NCI-H1092 treated with DMSO at 0.1 percent for 48 hours (cell line): ENCODE results near the gene TSPAN9.

Experiments used
- DNase-seq: peaks from one replicate; lab custom pipeline; 2025; lab: John Stamatoyannopoulos, UW

The TSPAN9 gene

DNA sequence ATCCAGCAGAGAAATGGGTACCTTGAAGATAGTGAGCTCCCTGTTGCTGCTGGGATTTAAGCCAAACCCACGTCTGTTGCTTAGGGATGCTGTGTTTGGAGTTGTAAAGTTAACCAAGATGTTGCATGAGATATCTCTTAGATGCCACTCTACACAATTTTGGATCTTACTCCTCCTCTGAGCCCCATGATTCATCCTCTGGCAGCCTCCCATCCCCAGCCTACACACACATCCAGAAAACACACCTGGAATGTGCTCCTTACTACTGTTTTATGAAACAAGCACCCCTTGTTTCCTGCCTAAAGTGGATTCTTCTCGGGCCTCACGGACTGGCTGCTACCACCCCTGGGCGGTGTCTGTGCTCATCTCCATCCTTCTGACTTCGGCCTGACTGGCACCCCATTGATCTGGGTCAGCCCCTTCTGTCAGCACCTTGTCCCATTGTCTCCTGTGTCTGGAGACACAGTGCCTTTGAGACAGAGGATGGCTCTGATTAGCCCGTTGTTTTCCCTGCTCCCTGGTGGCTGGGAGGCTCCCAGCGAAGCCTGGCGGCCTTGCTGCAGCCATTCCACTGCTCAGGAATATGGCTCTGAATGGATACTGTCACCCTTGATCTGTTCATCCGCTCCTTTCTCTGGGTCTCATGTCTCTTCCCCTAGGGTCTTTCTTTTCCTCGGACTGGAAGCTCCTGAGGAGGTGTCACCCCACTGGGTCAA is 24.3 kb downstream of the TSPAN9 start:
- DNase-seq, result no peak

DNA sequence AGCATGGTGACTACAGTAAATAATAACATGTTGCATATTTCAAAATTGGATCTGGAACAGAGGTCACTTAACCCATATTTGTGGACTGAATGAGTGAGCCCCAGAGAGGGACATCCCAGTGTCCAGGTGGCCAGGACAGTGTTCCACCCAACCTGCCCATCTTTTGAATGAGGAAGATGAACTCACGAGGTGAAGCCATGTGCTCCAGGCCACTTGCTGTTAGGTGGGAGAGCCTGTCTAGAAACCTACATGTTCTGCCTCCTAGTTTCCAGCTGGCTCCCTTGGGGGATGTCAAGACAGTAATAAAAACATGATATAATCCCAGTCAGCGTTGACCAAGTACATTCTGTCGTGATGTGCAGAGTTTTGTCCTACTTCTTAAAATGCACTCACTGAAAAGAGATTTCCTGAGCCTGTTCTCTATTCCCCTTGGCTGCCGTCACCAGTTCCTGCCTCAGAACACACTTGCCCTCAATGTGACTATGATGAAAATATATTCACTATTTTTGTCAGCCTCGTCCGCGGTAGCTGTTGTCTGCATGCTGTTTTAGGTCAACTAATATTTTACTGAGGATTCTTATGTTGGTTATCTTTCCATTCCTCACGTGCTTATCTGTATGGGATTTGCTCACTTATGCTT is 25.7 kb downstream of the TSPAN9 start:
- no peak for DNase-seq

DNA sequence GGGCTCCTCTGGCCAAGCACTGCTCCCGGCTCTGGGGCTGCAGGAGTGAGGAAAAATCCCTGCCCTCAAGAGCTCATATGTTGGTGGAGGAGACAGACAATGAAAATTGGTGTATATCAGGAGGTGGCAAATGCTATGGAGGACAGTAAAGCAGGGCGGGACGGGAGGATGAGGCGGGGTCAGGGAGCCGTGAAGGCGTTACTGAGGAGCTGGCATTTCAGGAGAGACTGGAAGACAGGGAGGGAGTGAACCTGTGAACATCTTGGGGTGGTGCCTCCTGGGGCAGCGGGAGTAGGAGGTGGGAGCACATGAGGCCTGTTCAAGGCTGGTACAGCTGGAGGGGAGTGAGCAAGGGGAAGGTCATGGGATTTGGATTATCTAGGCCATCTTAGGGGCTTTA is 26.6 kb downstream of the TSPAN9 start:
- DNase-seq, result no peak

DNA sequence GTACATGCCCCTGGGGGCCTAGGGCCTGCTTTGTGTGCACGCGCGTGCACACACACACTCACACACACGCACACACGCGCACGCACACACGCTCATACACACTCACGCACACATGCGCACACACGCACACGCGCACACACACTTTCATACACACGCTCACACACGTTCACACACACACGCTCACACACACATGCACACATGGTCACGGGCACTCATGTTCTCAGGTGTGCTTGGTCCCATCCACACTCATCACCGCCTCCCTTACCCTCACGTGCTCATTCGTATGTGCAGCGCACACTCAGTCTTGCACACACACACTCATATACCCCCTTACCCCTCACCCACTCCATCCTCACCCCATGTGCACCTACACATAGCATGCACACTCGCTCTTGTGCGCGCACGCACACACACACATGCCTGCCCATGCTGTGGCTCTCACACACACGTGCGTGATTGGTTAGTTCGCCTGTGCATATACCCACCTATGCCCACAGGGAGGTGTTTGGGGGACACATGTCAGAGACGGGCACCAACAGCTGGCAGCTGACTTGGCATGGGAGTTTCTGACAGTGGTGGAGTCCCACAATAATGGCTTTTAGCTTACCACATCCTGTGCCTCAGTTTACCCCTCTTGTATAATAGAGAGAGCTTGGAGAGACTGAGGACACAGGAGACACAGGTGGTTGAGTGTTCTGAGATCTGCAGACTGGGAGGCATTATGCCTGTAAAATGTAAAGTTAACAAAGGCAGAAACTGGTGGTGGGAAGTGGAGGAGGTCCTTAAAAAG is 28.7 kb downstream of the TSPAN9 start:
- DNase-seq, result no peak

DNA sequence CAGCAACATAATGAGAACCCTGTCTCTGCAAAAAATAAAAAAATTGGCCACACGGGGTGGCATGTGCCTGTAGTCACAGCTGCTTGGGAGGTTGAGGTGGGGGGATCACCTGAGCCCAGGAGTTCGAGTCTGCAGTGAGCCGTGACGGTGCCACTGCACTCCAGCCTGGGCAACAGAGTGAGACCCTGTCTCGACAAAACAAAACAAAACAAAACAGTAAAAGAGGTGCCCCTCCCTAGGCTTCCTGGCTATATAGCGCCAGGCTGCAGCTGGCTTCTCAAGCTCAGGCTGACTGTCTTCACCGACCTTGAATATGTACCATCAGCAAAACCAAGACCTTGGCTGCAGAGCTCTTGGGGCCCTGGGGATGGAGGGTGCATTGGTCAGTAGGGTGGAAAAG is 29.4 kb downstream of the TSPAN9 start:
- DNase-seq, result no peak

DNA sequence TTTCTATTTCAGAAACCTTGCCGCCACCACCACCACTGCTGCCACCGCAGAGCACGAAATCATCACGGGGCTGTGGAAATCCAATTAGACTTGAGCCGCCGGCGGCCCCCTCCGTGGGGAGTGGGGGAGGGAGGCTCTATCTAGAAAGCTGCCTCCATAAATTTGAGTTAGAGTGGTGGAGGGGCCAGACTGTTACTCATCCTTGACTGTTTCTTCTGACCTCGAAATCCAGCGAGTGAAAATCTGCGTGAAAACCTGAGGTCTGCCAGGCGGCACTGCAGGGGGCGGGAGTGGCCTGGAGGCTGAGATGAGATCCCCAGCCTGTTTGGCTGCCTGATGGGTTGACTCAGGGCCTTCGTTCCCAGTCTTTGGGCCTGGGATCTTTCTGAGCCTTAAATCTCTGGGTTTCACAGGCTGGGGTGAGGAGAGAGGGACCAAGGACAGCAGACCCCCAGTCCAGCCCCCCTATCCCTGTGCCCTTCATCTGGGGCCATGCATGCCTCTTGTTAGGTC is 29.9 kb downstream of the TSPAN9 start:
- no peak for DNase-seq

DNA sequence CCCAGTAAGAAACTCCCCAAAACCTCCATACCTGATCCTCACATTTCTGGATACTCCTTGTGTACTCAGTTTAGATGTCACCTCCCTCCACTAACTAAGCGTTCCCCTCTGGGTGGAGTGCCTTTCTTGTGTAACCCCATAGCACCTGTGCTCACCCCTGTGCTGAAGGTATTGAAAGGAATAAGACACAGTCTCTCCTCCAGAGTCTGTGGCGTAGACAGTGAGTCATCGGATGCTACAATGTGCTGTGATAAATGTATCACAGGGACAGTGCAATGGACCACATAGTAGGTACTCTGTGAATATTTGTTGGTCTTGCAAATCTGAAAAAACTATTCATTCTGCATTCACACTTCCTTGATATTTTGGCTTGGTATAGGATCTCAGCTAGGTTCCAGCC is 30.8 kb downstream of the TSPAN9 start:
- DNase-seq, result no peak

DNA sequence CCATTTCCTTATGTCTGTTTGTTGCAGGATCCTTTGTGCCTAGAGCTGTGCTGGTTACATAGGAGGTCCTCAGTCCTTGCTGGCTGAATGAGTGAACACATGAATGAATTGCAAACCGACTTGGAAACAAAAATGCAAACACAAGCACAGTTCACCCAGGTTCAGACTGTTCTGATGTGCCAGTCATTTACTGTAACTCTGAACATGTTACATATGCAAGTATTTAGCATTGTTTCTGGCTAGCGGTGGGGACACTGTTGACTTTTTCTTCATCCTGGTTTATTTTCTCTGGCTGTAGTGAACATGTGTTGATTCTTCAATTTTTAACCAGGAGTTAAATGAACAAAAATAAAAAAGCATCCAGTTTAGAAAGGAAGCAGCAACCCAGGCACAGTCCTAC is 33.4 kb downstream of the TSPAN9 start:
- no peak for DNase-seq

DNA sequence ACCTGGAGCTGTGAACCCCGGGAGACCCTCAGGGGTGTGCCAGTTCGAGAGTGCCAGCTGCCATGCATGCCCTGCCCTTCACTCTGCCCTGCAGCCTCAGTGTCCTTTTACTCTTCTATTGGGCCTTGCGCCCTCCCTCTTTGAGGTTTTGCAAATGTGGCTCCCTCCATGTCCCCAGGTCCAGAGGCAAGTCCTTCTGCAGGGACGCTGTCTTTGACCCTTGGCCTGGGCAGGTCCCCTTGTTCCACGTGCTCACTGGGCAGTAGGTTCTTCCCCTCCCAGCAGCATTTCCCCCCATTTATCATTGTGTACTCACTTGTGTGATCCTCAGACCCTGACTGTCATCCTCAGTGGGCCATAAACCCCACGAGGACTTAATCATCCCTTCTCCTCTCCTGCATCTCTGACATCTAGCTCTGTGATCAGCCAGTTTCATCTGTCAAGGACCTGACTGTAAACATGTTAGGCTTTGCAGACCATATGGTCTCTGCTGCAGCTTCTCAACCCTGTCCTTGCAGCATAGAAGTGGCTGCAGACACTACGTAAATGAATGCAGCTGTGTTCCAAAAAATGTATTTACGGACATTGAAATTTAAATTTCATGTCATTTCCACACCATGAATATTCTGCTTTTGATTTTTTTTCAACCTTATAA is 36.6 kb downstream of the TSPAN9 start:
- DNase-seq, result no peak

DNA sequence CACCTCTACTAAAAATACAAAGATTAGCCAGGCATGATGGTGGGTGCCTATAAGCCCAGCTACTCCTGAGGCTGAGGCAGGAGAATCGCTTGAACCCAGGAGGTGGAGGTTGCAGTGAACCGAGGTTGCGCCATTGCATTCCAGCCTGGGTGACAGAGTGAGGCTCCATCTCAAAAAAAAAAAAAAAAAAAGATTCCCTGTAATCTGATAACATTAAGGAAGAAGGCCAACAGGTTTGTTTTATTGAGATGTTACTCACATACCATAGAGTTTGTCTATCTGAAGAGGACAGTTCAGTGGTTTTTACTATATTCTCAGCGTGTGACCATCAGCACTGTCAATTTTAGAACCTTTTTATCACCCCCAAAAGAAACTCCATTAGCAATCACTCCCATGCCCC is 37.5 kb downstream of the TSPAN9 start:
- no peak for DNase-seq

DNA sequence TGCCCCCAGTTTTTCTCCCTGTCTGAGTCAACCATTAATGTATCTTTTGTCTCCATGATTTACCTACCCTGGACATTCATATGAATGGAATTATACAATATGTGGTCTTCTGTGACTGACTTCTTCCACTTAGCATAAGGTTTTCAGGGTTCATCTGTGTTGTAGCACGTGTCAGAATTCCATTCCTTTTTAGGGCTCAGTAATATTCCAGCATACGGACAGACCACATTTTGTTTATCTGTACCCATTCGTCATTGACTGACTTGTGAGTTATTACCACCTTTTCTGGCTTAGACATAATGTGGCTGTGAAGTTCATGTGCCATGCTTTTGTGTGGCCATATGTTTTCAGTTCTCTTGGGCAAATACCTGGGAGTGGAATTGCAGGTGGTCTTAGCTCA is 37.9 kb downstream of the TSPAN9 start:
- no peak for DNase-seq

DNA sequence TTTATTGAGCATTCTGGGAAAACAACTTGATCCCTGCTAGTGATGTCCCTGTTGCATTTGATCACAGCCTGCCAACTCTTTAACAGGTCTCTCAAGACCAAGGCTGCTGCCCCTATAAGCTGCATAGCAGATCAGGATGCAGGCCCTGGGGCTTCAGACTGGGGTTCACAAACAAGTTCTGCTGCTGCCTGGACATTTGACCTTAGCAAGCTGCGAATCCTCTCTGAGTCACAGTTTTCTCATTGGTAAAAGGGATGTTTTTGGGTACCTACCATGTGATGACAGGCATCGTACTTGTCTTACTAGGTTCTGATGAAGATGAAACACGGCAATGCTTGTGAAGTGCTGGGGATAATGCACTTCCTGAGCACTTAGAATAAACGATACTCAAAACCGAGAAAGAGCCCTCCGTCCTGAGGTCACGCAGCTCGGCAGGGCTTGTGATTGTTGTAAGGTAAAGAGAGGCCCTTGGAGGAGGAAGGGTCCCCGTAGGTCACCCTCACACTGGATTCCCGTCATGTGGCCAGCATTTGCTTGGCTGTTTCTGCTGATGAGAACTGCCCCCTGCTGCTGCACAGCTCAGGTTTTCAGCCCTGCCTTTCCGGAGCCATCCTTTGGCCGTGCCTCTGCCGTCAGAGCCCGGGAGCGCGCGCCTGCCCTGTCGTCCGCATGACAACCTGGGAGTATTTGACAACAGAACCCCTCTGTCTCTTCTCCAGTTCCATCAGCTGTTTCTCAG is 39.1 kb downstream of the TSPAN9 start:
- no peak for DNase-seq

DNA sequence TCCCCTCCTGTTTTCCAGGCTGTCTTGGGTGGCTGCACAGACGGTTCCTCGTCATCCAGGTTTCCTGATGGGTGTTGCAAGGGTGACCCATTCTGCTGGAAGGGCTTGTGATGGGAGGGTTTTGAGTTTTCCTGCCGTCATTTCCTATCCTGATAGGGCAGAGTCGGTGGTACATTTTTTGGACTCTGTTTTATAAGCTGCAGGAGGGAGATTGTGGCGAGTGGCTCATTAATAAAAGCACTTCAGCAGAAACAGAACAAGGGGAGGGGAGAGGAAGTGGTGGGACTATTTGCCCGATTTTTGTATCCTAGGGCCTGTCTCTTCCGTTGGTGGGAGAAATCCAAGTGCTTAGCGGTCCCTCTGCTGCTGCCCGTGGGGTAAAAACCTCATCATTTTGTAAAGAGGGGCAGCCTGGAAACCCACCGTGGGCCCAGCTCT is 40.0 kb downstream of the TSPAN9 start:
- DNase-seq, result no peak

DNA sequence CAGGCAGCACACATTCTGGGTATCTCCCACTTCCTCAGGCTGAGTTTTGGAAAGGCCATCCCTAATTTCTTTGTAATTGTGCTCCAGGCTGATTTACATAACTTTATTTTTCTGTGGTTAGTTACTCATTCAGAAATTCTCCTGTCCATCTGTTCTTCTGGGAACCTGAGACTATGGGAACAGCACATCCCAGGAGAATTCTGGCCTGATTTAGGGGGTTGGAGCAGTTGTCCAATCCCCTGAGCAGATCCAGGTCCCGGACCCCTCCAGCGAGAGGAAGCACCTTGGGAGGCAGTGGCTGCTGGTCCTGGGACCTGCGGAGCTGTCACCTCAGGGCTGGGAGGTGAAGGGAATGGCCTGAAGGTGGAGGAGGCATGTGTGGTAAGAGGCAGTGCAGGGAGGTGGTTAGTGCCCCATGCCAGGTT is 40.4 kb downstream of the TSPAN9 start:
- DNase-seq, result no peak

DNA sequence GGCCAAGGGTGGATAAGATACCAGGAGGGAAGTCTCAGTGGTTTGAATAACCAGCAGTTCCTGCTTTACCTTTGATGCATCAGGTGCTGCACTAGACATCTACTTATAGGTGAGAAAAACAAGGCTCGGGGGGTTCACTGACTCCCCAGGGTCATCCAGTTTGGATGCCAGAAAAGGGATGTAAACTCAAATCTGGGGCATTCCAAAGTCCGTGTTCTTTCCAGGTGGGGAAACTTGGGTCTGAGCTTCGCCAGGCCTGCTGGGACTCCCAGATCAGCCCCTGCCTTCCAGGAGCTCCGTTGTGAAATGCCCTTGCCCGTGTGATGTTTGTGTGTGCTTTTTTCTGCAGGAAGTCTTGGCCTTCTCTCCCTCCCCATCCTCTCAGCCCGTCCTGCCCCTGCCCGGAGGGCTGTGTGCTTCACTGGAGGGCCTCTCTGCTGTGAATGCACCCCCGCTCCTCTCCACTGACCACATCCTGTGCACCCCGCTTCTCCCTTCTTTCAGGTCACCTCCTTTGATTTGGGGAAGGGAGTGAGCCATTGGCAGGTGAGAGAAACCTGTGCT is 42.1 kb downstream of the TSPAN9 start:
- DNase-seq, result no peak

DNA sequence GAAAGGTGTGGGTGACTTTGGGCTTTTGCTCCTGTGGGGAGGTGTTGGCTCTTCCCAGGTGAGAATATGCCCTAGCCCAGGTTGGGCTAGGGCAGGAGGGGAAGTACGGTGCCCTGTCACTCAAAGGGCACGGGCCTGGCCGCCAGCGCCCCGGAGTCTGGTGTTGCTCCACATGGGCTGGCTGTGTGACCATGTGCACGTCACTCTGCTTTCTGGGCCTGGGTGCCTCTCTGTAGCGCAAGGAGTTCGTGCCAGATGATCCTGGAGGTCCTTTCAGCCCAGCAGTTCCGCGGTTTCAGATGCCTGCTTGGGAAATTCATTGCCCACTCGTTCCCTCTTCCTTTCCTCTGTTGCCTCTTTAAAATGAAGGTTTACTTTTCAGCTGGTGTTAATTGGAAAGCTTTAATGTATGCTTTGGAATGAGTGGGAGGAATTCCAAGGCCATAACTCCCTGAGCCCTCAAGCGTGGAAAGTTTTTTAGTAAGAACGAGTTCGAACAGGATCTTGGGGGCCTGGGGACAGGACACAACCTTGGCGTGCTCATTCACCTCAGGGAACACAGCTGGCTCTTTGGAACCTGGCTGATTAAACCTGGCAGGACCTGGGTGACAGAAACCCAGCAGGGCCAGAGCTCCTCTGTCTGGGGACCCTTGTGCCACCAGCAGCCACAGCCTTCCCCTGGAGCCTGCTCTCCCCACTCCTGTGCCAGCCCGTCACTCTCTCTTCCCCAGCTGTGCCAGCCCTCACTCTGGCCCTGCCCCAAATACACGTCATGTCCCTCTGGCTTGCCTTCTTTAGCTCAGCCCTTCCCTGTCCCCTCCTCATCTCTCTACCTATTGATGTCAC is 42.8 kb downstream of the TSPAN9 start:
- DNase-seq, result no peak

DNA sequence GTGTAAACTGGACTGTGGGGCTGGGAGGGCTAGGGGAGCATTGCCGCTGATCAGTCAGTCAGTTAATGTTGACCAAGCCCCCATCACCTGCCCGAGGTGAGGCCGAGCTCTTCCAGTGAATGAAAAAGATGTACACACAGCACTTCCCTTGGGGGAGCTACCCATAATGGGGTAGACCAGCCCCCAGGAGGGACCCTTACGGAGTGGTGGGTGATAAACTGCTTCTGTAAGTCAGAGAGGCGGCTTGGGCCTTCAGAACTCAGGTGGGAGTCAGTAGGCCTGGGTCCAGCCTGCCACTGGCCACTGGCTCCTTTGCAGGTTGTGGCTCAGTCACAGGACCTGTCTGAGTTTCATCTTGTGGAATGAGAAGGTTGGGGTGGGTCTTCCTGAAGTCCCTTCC is 43.5 kb downstream of the TSPAN9 start:
- DNase-seq, result no peak

DNA sequence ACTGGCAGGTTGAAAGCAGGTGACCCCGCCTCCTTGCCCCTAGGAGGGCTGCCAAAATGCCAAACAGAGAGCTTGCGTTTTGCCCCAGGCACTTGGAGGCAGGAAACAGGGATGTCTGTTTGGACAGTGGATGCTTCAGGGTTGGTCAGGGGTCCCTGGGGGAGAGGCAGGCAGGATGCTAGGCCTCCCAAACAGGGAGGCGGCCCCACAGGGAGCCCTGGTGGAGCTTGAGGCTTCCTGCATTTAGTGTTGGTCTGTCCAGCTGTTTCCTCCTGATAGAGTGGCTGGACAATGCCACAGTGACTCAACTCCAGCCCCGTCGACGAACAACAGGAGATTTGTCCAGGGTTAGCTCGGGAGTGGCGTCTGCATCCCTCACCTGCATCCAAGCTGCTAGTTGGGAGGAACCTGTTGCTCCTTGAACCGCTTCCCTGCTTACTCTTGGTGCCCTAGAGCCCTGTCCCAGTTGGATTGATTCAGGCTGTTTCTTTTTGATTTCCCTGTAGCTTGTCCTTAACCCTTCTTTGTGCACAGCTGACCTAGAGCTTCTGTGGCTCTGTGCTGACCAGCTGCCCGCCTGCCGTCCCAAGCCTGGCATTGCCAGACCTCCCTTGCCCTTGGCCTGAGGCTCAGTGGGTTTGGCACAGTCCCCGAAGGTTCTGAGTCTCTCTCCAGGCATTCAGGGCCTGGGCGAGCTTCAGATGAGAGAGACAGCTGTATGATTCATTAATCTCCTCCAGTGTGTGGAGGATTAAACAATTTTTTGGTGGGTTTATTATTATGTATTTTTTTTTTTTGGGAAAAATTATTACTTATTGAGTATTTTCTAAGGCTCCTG is 45.9 kb downstream of the TSPAN9 start:
- DNase-seq, result no peak

DNA sequence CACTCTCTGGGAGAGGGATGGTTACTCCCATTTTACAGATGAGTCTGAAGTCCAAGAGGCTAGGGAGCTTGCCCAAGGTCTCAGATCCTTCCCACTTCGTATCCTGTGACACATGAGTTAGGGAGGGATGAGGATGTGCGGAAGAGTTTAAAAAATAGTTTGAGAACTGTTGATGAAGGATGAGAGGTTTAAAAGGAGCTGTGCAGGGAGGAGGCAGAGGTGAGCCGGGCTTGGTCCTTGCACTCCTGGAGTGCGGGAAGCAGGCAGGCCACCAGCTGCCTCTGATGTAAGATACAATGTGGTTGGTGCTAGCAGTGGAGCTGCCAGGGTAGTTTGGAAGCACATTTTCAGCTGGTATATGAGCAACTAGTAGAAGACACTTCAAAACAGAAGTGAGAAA is 46.5 kb downstream of the TSPAN9 start:
- no peak for DNase-seq
